ENCODE results near the gene ANKRD6. TPM values are rescaled to one million over a fixed set of nuclear protein-coding genes. Genes with fewer than 3 reads are reported as not detected.

ANKRD6 gene
- total RNA-seq, 1 donor from 2014 or later: 13.3 TPM

GRCh38 chr6:89430201-89430962 is 2.6 kb upstream of the ANKRD6 start:
- no peak overlapping the region for H3K4me3 ChIP-seq
- peaks cover 19% of the 10 kb centered on the region for H3K4me1 ChIP-seq
- TF ChIP-seq POLR2A (IDR thresholded peaks at IDR 0.05) (no peak), CTCF (IDR thresholded peaks at IDR 0.05) (no peak), POLR2AphosphoS5 (IDR thresholded peaks at IDR 0.05; ENCODE audit: insufficient read depth in 1 of 2, low read depth in 1 of 2) (no peak)
- no peaks in the 10 kb centered on the region for H3K36me3 ChIP-seq
- DNase-seq (ENCODE audit: extremely low spot score in 2 of 2): no peak
- H3K27me3 ChIP-seq: no peaks in the 10 kb centered on the region
- H3K9me3 ChIP-seq: no peaks in the 10 kb centered on the region
- no peak overlapping the region for H3K27ac ChIP-seq
- intact Hi-C loops (cut with DNase I): no loop called here

GRCh38 chr6:89433252-89434149 is 549 bp downstream of the ANKRD6 start:
- DNase-seq (ENCODE audit: extremely low spot score in 2 of 2): no peak
- Histone ChIP-seq H3K27me3 (no peaks in the 10 kb centered on the region), H3K4me3 (peak overlapping the region; percentile 83 to 85), H3K27ac (peak overlapping the region; percentile 77), H3K36me3 (no peaks in the 10 kb centered on the region), H3K4me1 (peaks cover 19% of the 10 kb centered on the region), H3K9me3 (no peaks in the 10 kb centered on the region)
- TF ChIP-seq POLR2A (IDR thresholded peaks at IDR 0.05): no peak
- intact Hi-C loops (cut with DNase I): loop anchor here (2.0 kb wide), 1 partner anchor 175 kb away; no protein-coding TSS in a partner anchor

GRCh38 chr6:89434150-89434499 is 1.2 kb downstream of the ANKRD6 start:
- no peaks in the 10 kb centered on the region for H3K36me3 ChIP-seq
- TF ChIP-seq CTCF (IDR thresholded peaks at IDR 0.05) (no peak), POLR2A (IDR thresholded peaks at IDR 0.05) (no peak), POLR2AphosphoS5 (IDR thresholded peaks at IDR 0.05; ENCODE audit: insufficient read depth in 1 of 2, low read depth in 1 of 2) (no peak)
- no peaks in the 10 kb centered on the region for H3K27me3 ChIP-seq
- intact Hi-C loops (cut with DNase I): no loop called here
- H3K4me1 ChIP-seq: peaks cover 19% of the 10 kb centered on the region
- DNase-seq (ENCODE audit: extremely low spot score in 2 of 2): no peak
- H3K4me3 ChIP-seq: peak overlapping the region; percentile 83 to 85
- H3K27ac ChIP-seq: peak overlapping the region; percentile 77
- no peaks in the 10 kb centered on the region for H3K9me3 ChIP-seq

GRCh38 chr6:89434954-89435353 is 2.0 kb downstream of the ANKRD6 start:
- Histone ChIP-seq H3K36me3 (no peaks in the 10 kb centered on the region), H3K4me3 (no peak overlapping the region), H3K27me3 (no peaks in the 10 kb centered on the region), H3K4me1 (peaks cover 19% of the 10 kb centered on the region), H3K27ac (no peak overlapping the region), H3K9me3 (no peaks in the 10 kb centered on the region)
- TF ChIP-seq POLR2AphosphoS5 (IDR thresholded peaks at IDR 0.05; ENCODE audit: insufficient read depth in 1 of 2, low read depth in 1 of 2) (no peak), CTCF (IDR thresholded peaks at IDR 0.05) (no peak), POLR2A (IDR thresholded peaks at IDR 0.05) (no peak)
- DNase-seq (ENCODE audit: extremely low spot score in 2 of 2): no peak
- intact Hi-C loops (cut with DNase I): no loop called here

- H3K36me3 ChIP-seq: no peaks in the 10 kb centered on the region
- no peak overlapping the region for H3K27ac ChIP-seq
- H3K27me3 ChIP-seq: no peaks in the 10 kb centered on the region
- H3K4me1 ChIP-seq: peaks cover 19% of the 10 kb centered on the region
- intact Hi-C loops (cut with DNase I): no loop called here
- no peaks in the 10 kb centered on the region for H3K9me3 ChIP-seq
- no peak overlapping the region for H3K4me3 ChIP-seq
- no peak for TF ChIP-seq POLR2AphosphoS5 (IDR thresholded peaks at IDR 0.05; ENCODE audit: insufficient read depth in 1 of 2, low read depth in 1 of 2)
- TF ChIP-seq CTCF (IDR thresholded peaks at IDR 0.05): no peak
- no peak for TF ChIP-seq POLR2A (IDR thresholded peaks at IDR 0.05)
- DNase-seq (ENCODE audit: extremely low spot score in 2 of 2): no peak
These were observed 3.3 kb downstream of the ANKRD6 start for GRCh38 chr6:89436226-89436625.

Data from vagina (tissue), 2 donors.